Breast epithelium (tissue), 4 donors: ENCODE results near the gene WWOX. TPM values are rescaled to one million over a fixed set of nuclear protein-coding genes. Genes with fewer than 3 reads are reported as not detected.

Source experiments
- DNase-seq, 2 donors: peaks; one replicate each; pipeline ENCODE4 v3.0.0-alpha.2; 2019; ENCODE audit warnings: low spot score in 2 of 2
- H3K27ac ChIP-seq, 2 donors: fragments of 200-600 bp; sonication (generic) in 1 of 2; one replicate each; pipeline ENCODE4 v1.5.1; 2016 to 2019; ENCODE audit warnings: mild to moderate bottlenecking in 1 of 2
- H3K27me3 ChIP-seq, 2 donors: fragments of 200-600 bp; sonication (generic) in 1 of 2; one replicate each; pipeline versions ENCODE4 v1.5.1 to v1.6.0; 2017 to 2019; ENCODE audit warnings: control low read depth in 1 of 2, mild to moderate bottlenecking in 1 of 2
- H3K36me3 ChIP-seq: fragments of 200-600 bp; one replicate; pipeline ENCODE4 v1.5.1; 2019
- H3K4me1 ChIP-seq, 2 donors: fragments of 200-600 bp; sonication (generic); one replicate each; pipeline ENCODE4 v1.5.1; 2016 to 2019; ENCODE audit warnings: control low read depth in 1 of 2
- H3K4me3 ChIP-seq, 3 donors: fragments of 200-600 bp; sonication (generic); 1 replicate in 2 of 3; 2 replicates in 1 of 3; pipeline ENCODE4 v1.5.1; 2016 to 2019; ENCODE audit warnings: mild to moderate bottlenecking in 3 of 3, moderate library complexity in 2 of 3
- H3K9me3 ChIP-seq, 2 donors: fragments of 200-600 bp; sonication (generic) in 1 of 2; one replicate each; pipeline ENCODE4 v1.5.1; 2016 to 2019; ENCODE audit warnings: control low read depth in 1 of 2
- CTCF ChIP-seq, 3 donors: fragments of 450-650 bp; IDR thresholded peaks; one replicate each; pipeline ENCODE4 v1.5.1; 2016 to 2017; ENCODE audit warnings: antibody characterized with exemption in 3 of 3, mild to moderate bottlenecking in 3 of 3, moderate library complexity in 3 of 3
- POLR2A ChIP-seq: fragments of 450-650 bp; IDR thresholded peaks from one replicate; pipeline ENCODE4 v1.6.1; 2016; ENCODE audit warnings: antibody characterized with exemption, mild to moderate bottlenecking, moderate library complexity
- POLR2AphosphoS5 ChIP-seq, 3 donors: sonication (generic); formaldehyde crosslinking; IDR thresholded peaks; one replicate each; pipeline ENCODE4 v1.6.1; 2017; ENCODE audit warnings: antibody characterized with exemption in 3 of 3
- intact Hi-C: fragments of 100-400 bp; cut with DNase I; formaldehyde crosslinking; loops from one replicate; pipeline ENCODE4 v1.15.1; 2023; ENCODE audit warnings: low total_unique reads
- total RNA-seq, 3 donors: library from RNA; depleted of rRNA; stranded (reverse); fragments of >200 nt; gene quantifications; one replicate each; pipeline ENCODE4 v1.1.0, GENCODE V29; 2016

Gene WWOX
- total RNA-seq, 3 donors from 2014 or later: 42.9 to 73.6 (median 43.4) TPM

GRCh38 chr16:79077346-79077745, 977.9 kb downstream of the WWOX start:
- no peak for DNase-seq
- intact Hi-C loops: no loop called here
- TF ChIP-seq POLR2AphosphoS5 (IDR thresholded peaks at IDR 0.05) (no peak), CTCF (IDR thresholded peaks at IDR 0.05) (no peak), POLR2A (no peak)
- H3K4me3 ChIP-seq: no peak overlapping the region
- H3K27ac ChIP-seq: no peak overlapping the region
- no peaks in the 10 kb centered on the region for H3K9me3 ChIP-seq
- no peaks in the 10 kb centered on the region for H3K27me3 ChIP-seq
- H3K36me3 ChIP-seq: no peaks in the 10 kb centered on the region
- no peaks in the 10 kb centered on the region for H3K4me1 ChIP-seq

- no peak overlapping the region for H3K4me3 ChIP-seq
- H3K4me1 ChIP-seq: no peaks in the 10 kb centered on the region
- H3K9me3 ChIP-seq: no peaks in the 10 kb centered on the region
- TF ChIP-seq POLR2AphosphoS5 (IDR thresholded peaks at IDR 0.05): no peak
- TF ChIP-seq POLR2A: no peak
- TF ChIP-seq CTCF (IDR thresholded peaks at IDR 0.05): no peak
- no peak for DNase-seq
- H3K27ac ChIP-seq: no peak overlapping the region
- no peaks in the 10 kb centered on the region for H3K27me3 ChIP-seq
- intact Hi-C loops: no loop called here
- no peaks in the 10 kb centered on the region for H3K36me3 ChIP-seq
Measured at GRCh38 chr16:79079656-79080420, 980.4 kb downstream of the WWOX start.

GRCh38 chr16:79081297-79082066, 982.0 kb downstream of the WWOX start:
- H3K4me3 ChIP-seq: no peak overlapping the region
- TF ChIP-seq CTCF (IDR thresholded peaks at IDR 0.05) (no peak), POLR2AphosphoS5 (IDR thresholded peaks at IDR 0.05) (no peak), POLR2A (no peak)
- H3K36me3 ChIP-seq: no peaks in the 10 kb centered on the region
- H3K9me3 ChIP-seq: no peaks in the 10 kb centered on the region
- DNase-seq: no peak
- H3K27me3 ChIP-seq: no peaks in the 10 kb centered on the region
- no peaks in the 10 kb centered on the region for H3K4me1 ChIP-seq
- H3K27ac ChIP-seq: no peak overlapping the region
- intact Hi-C loops: no loop called here

- no peaks in the 10 kb centered on the region for H3K9me3 ChIP-seq
- DNase-seq: no peak
- intact Hi-C loops: no loop called here
- H3K36me3 ChIP-seq: no peaks in the 10 kb centered on the region
- H3K4me1 ChIP-seq: no peaks in the 10 kb centered on the region
- H3K27me3 ChIP-seq: no peaks in the 10 kb centered on the region
- no peak overlapping the region for H3K27ac ChIP-seq
- H3K4me3 ChIP-seq: no peak overlapping the region
- no peak for TF ChIP-seq POLR2AphosphoS5 (IDR thresholded peaks at IDR 0.05)
- TF ChIP-seq CTCF (IDR thresholded peaks at IDR 0.05): no peak
- no peak for TF ChIP-seq POLR2A
Measured at GRCh38 chr16:79082970-79083369, 983.5 kb downstream of the WWOX start.
